B cell (primary cell): ENCODE data around the gene TBC1D4. TPM values are rescaled to one million over a fixed set of nuclear protein-coding genes. Genes with fewer than 3 reads are reported as not detected.

Experiments
- ATAC-seq: fragments of 200-7000 bp; cut with Tn5 transposase; one replicate; pipeline ENCODE4 v1.10.0; 2021; ENCODE audit warnings: low read depth, mild to moderate bottlenecking, moderate number of reproducible peaks, moderate library complexity
- CTCF ChIA-PET: fragments of 350-600 bp; sonication (Branson Sonifier 250); formaldehyde crosslinking; loops from one replicate; lab custom pipeline; 2021; ENCODE audit warnings: antibody characterized with exemption, inconsistent platforms; lab: Charles Lee
- POLR2A ChIA-PET: fragments of 350-600 bp; sonication (Branson Sonifier 250); formaldehyde crosslinking; loops from one replicate; lab custom pipeline; 2021; ENCODE audit warnings: antibody characterized with exemption; lab: Charles Lee
- DNase-seq: peaks from one replicate; pipeline ENCODE4 v3.0.0; 2013
- H2AFZ ChIP-seq: 2 replicates; pipeline ENCODE4 v1.6.1; 2012; ENCODE audit warnings: mild to moderate bottlenecking, low read depth, low read length; ENCODE audit not compliant: insufficient read depth, poor library complexity, severe bottlenecking
- H3K27ac ChIP-seq, 2 donors: 1 replicate in 1 of 2; 2 replicates in 1 of 2; pipeline ENCODE4 v1.5.1; 2012 to 2013; ENCODE audit warnings: low read length in 2 of 2, mild to moderate bottlenecking in 2 of 2, moderate library complexity in 1 of 2
- H3K27me3 ChIP-seq, 4 experiments: fragments of 200-600 bp in 1 of 4; sonication (generic) in 1 of 4; replicated peaks in 1 of 4; 1 replicate in 2 of 4; 2 replicates in 2 of 4; pipeline versions ENCODE4 v1.6.1 to v1.7.0; 2013 to 2016; ENCODE audit warnings: low read length in 3 of 4, mild to moderate bottlenecking in 2 of 4, mixed read lengths in 1 of 4, moderate library complexity in 1 of 4; ENCODE audit not compliant: insufficient read depth in 4 of 4, control insufficient read depth in 3 of 4; ENCODE audit errors: control extremely low read depth in 1 of 4
- H3K36me3 ChIP-seq, 2 experiments: replicated peaks in 1 of 2; 1 replicate in 1 of 2; 2 replicates in 1 of 2; pipeline versions ENCODE4 v1.6.1 to v1.7.1; 2013; ENCODE audit warnings: low read length in 1 of 2; ENCODE audit not compliant: insufficient read depth in 2 of 2, control insufficient read depth in 1 of 2; ENCODE audit errors: control extremely low read depth in 1 of 2, extremely low read depth in 1 of 2
- H3K4me1 ChIP-seq, 2 donors: fragments of 200-600 bp in 1 of 2; sonication (generic) in 1 of 2; 1 replicate in 1 of 2; 2 replicates in 1 of 2; pipeline versions ENCODE4 v1.5.1 to v1.6.1; 2013 to 2017; ENCODE audit warnings: low read length in 2 of 2; ENCODE audit not compliant: control insufficient read depth in 2 of 2, insufficient read depth in 2 of 2
- H3K4me2 ChIP-seq: replicated peaks from 2 replicates; pipeline ENCODE3; 2012; ENCODE audit warnings: mild to moderate bottlenecking, low read depth, low read length; ENCODE audit not compliant: poor library complexity, severe bottlenecking
- H3K4me3 ChIP-seq, 5 experiments: fragments of 200-600 bp in 1 of 5; sonication (generic) in 1 of 5; 1 replicate in 3 of 5; 2 replicates in 2 of 5; pipeline versions ENCODE4 v1.5.1 to v1.7.0; 2011 to 2016; ENCODE audit warnings: low read length in 4 of 5, mild to moderate bottlenecking in 4 of 5, low read depth in 2 of 5, control low read depth in 1 of 5, moderate library complexity in 1 of 5; ENCODE audit not compliant: insufficient read depth in 1 of 5; ENCODE audit errors: control extremely low read depth in 1 of 5, extremely low read depth in 1 of 5
- H3K79me2 ChIP-seq: fragments of 200-600 bp; sonication (generic); one replicate; pipeline ENCODE4 v1.6.0; 2016; ENCODE audit warnings: low read length; ENCODE audit not compliant: control insufficient read depth, insufficient read depth
- H3K9ac ChIP-seq: fragments of 200-600 bp; sonication (generic); 2 replicates; pipeline ENCODE4 v1.6.1; 2017; ENCODE audit warnings: mild to moderate bottlenecking, low read length, moderate library complexity
- H3K9me3 ChIP-seq, 3 donors: one replicate each; pipeline versions ENCODE4 v1.6.1 to v1.7.1; 2013; ENCODE audit warnings: low read length in 2 of 3; ENCODE audit not compliant: control insufficient read depth in 2 of 3, insufficient read depth in 1 of 3; ENCODE audit errors: control extremely low read depth in 1 of 3
- H4K20me1 ChIP-seq: 2 replicates; pipeline ENCODE4 v1.6.0; 2012; ENCODE audit warnings: mild to moderate bottlenecking, low read length; ENCODE audit not compliant: insufficient read depth, control insufficient read depth, poor library complexity, severe bottlenecking
- H3K27ac Mint-ChIP-seq: one replicate; pipeline ENCODE4 v1.8.0; 2021; ENCODE audit warnings: mixed read lengths
- H3K27me3 Mint-ChIP-seq: one replicate; pipeline ENCODE4 v1.8.0; 2021; ENCODE audit warnings: mixed read lengths
- H3K4me1 Mint-ChIP-seq: one replicate; pipeline ENCODE4 v1.8.0; 2021; ENCODE audit warnings: mixed read lengths
- H3K4me3 Mint-ChIP-seq: one replicate; pipeline ENCODE4 v1.8.0; 2021; ENCODE audit warnings: mixed read lengths
- H3K9me3 Mint-ChIP-seq: one replicate; pipeline ENCODE4 v1.8.0; 2022; ENCODE audit warnings: mixed read lengths; ENCODE audit not compliant: insufficient read depth
- EZH2 ChIP-seq: IDR thresholded peaks from 2 replicates; pipeline ENCODE4 v1.6.1; 2012; ENCODE audit warnings: borderline replicate concordance, low read depth, mild to moderate bottlenecking, moderate library complexity, low read length; ENCODE audit not compliant: insufficient read depth, poor library complexity, severe bottlenecking
- WGBS: methylation state at CpG from one replicate; pipeline ENCODE4 v1.1.5; 2013; ENCODE audit warnings: missing lambda C conversion rate; ENCODE audit not compliant: insufficient coverage; 5-methylcytosine and 5-hydroxymethylcytosine counted together
- intact Hi-C: fragments of 100-400 bp; cut with micrococcal nuclease; formaldehyde crosslinking; loops from one replicate; pipeline ENCODE4 v1.10.0; 2022
- polyA plus RNA-seq: library from polyadenylated mRNA; depleted of rRNA; stranded (reverse); fragments of >200 nt; gene quantifications from 2 replicates; pipeline ENCODE4 v1.2.3, GENCODE V29; 2012
- total RNA-seq, 2 donors: library from RNA; stranded (reverse); fragments of 120-200 nt in 1 of 2; gene quantifications; 1 replicate in 1 of 2; 2 replicates in 1 of 2; pipeline versions ENCODE4 v1.2.3 to v1.2.4, GENCODE V29; 2013 to 2022
- TF ChIP-seq, protein P1 (sequence below): fragments of 200-600 bp; IDR thresholded peaks from one replicate; pipeline ENCODE4 v1.8.0; 2022; ENCODE audit warnings: antibody characterized with exemption, mild to moderate bottlenecking

TBC1D4 gene
- total and polyA plus RNA-seq, 2 donors (not counting 1 experiment from before 2014, with no cell fraction given), result 1.6 to 3.5 TPM

DNA sequence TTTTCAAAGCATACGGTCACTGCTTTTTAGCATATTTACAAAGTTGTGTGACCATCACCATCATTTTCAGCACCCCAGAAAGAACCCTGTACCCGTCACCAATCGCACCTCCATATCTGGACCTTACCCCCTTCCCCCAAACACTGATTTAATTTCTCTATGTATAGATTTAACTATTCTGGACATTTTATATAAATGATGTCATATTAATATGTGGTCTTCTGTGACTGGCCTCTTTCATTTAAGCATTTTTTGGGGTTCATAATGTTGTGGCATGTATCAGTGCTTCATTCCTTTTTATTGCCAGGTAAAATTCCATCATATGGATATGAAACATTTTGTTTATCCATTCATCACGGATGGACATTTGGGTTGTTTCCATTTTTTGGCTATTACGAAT lies 74.0 kb downstream of the TBC1D4 start:
- intact Hi-C loops, result no loop called here
- POLR2A ChIA-PET, result no interaction called here
- no peak overlapping the region for H3K4me3 Mint-ChIP-seq
- Histone ChIP-seq H3K36me3 (no peaks in the 10 kb centered on the region), H4K20me1 (no peaks in the 10 kb centered on the region), H3K9ac (no peak overlapping the region), H2AFZ (no peak overlapping the region), H3K4me3 (no peak overlapping the region), H3K4me1 (no peaks in the 10 kb centered on the region), H3K27me3 (no peaks in the 10 kb centered on the region), H3K9me3 (no peaks in the 10 kb centered on the region), H3K27ac (no peak overlapping the region), H3K4me2 (no peak overlapping the region), H3K79me2 (no peaks in the 10 kb centered on the region)
- no peaks in the 10 kb centered on the region for H3K4me1 Mint-ChIP-seq
- peaks cover 25% of the 10 kb centered on the region for H3K27me3 Mint-ChIP-seq
- DNase-seq (no peak), ATAC-seq (no peak)
- no peak for TF ChIP-seq EZH2
- TF ChIP-seq, protein P1, sequence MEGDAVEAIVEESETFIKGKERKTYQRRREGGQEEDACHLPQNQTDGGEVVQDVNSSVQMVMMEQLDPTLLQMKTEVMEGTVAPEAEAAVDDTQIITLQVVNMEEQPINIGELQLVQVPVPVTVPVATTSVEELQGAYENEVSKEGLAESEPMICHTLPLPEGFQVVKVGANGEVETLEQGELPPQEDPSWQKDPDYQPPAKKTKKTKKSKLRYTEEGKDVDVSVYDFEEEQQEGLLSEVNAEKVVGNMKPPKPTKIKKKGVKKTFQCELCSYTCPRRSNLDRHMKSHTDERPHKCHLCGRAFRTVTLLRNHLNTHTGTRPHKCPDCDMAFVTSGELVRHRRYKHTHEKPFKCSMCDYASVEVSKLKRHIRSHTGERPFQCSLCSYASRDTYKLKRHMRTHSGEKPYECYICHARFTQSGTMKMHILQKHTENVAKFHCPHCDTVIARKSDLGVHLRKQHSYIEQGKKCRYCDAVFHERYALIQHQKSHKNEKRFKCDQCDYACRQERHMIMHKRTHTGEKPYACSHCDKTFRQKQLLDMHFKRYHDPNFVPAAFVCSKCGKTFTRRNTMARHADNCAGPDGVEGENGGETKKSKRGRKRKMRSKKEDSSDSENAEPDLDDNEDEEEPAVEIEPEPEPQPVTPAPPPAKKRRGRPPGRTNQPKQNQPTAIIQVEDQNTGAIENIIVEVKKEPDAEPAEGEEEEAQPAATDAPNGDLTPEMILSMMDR, result no peak
- H3K27ac Mint-ChIP-seq, result no peak overlapping the region
- CTCF ChIA-PET, result no interaction called here
- 80% methylated on average over 1 of the region's 5 CpGs for WGBS
- H3K9me3 Mint-ChIP-seq, result no peaks in the 10 kb centered on the region

DNA sequence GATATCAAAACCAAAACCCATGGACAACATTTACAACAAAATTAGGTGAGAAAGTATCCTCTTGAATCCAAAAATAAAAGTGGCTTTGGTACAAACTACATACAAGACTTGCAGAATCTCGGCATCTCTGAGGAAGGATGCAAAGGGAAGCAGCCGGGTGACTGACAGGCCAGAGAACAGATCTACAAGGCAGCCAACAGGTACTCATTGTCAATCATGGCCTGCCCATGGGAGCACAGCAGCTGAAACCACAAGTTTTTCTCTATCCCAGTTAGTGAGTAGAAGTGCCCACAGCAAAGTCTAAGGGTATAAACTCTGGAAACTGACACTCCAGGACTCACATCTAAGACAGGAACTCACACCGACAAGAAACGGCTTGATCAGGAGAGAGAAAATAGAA lies 74.5 kb downstream of the TBC1D4 start:
- Mint-ChIP-seq H3K9me3 (no peaks in the 10 kb centered on the region), H3K4me1 (no peaks in the 10 kb centered on the region), H3K4me3 (no peak overlapping the region), H3K27me3 (peaks cover 25% of the 10 kb centered on the region), H3K27ac (no peak overlapping the region)
- H3K27me3 ChIP-seq, result no peaks in the 10 kb centered on the region
- H3K9ac ChIP-seq, result no peak overlapping the region
- ChIA-PET CTCF (no interaction called here), POLR2A (no interaction called here)
- intact Hi-C loops, result no loop called here
- H3K27ac ChIP-seq, result no peak overlapping the region
- TF ChIP-seq, protein P1, result no peak
- no peak for TF ChIP-seq EZH2
- H3K4me1 ChIP-seq, result no peaks in the 10 kb centered on the region
- 93% methylated on average over 2 of the region's 4 CpGs for WGBS
- H2AFZ ChIP-seq, result no peak overlapping the region
- H4K20me1 ChIP-seq, result no peaks in the 10 kb centered on the region
- H3K4me3 ChIP-seq, result no peak overlapping the region
- no peak for ATAC-seq
- H3K36me3 ChIP-seq, result no peaks in the 10 kb centered on the region
- DNase-seq, result no peak
- no peaks in the 10 kb centered on the region for H3K9me3 ChIP-seq
- no peaks in the 10 kb centered on the region for H3K79me2 ChIP-seq
- H3K4me2 ChIP-seq, result no peak overlapping the region
